Putamen (tissue), 1 donor: ENCODE data around the gene SMIM1.

Source experiments
- DNase-seq: peaks from one replicate; pipeline ENCODE4 v3.0.0-alpha.2; 2016; ENCODE audit warnings: low spot score

The SMIM1 gene

DNA sequence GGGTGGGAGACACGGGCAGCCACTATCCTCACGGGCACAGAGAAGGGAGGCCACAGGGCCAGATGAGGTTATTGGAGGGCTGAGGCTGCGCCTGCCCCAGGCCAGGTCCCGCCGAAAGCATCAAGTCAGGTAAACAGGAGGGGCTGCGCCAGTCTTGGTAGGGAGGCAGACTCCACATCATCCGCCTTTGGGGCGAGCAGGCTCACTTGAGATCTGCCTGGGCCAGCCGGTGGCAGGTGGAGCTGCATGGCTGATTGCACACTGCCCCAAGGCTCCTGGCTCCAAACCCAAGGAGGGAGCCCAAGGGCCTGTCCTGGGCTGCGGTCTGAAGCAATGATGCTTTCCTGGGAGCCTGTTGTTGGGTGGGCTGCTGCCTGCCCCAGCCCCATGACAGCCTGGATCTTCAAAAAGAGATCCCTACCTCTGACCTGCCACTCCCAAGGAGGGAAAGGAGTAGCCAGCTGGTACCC, 4.6 kb downstream of the SMIM1 start:
- DNase-seq: no peak

DNA sequence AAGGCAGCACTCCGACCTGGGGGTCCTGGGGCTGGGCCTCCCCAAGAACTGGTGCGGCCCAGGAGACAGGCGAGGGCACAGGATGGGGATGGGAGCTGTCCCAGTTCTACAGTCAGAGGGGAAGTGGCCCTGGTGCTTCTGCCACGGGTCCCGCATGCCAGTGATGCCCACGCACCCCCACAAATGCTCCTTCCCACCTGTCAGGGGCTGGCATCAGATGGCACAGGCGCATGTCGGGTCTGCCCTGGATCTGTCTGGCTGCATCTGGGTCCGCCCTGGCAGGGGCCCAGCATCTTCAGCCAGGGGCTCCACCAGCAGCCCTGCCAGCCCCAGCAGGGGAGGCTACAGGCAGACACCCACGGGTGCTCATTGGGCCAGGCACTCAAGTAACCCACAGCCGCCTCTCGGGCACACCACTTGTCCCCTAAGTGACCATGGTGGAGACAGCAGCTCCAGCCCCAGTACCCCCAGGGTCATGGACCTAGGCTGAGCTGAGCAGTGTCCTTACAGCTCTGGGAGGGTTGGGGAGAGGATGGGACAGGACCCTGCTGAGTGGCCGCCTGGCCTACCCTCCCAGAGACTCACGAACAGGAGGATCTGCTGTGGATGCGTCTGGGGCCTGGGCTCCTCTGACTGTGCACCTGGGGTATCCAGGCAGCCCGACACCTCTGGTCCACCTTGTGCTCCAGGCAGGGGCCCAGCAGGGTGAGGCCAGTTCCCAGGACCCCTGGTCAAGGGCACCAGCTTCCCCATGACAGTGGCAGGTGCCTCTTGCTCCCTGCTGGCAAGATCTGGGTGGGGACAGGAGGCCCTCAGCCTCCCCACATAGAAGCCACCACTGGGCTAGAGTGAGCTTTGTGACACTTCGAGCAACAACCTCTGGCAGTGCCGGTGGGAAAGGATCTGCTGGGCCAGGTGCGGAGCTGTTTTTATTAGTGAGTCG, 5.4 kb downstream of the SMIM1 start:
- DNase-seq: no peak

DNA sequence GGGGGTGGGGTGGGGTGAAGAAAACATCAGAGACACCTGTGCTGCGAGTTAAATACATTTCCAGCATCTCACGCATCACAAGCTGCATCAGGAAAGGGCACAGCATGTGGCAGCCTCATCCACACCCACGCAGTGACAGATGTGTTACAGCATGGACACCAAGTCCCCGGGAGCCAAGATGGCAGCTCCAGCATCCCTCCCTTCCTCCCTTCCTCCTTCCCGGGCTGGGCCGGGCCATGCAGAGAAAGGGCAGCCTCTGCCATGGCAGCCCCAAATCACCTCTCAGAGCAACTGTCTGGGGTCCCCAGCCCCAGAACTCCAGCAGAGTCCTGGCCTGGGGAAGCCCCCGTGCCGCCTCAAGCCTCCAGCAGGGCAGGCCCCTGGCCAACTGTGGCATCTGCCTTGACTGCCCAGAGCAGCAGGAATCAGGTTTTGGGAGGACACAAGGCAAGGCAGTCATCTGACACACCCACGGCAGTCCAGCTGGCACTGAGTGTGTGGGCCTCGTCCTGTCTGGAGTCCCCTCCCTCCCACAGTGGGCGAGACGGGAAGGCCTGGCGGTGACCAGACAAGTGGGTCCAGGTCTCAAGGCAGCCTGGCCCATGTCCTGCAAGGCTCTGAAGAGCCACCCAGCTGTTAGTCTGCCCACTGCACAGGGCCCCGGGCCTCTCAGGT, 6.2 kb downstream of the SMIM1 start:
- no peak for DNase-seq

- no peak for DNase-seq
Observed at GRCh38 chr1:3779265-3779911, 6.8 kb downstream of the SMIM1 start.

- no peak for DNase-seq
Observed at GRCh38 chr1:3779912-3780416, 7.4 kb downstream of the SMIM1 start.

DNA sequence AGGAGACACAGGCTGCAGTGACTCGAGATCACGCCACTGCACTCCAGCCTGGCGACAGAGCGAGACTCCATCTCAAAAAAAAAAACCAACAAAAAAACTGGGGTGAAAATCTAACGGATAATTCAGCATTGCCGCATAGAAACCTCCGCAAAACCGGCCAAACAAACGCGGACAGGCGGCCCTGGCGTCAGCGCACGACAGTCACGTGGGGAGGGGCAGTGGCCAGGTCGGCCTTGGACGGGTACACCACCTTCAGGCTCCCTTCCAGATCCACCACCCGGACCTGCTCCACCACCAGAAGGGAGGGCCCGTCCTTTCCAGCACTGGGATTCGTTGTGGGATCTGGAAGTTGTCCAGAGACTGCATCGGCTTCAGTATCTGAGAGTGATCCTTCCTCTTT, 8.4 kb downstream of the SMIM1 start:
- no peak for DNase-seq

DNA sequence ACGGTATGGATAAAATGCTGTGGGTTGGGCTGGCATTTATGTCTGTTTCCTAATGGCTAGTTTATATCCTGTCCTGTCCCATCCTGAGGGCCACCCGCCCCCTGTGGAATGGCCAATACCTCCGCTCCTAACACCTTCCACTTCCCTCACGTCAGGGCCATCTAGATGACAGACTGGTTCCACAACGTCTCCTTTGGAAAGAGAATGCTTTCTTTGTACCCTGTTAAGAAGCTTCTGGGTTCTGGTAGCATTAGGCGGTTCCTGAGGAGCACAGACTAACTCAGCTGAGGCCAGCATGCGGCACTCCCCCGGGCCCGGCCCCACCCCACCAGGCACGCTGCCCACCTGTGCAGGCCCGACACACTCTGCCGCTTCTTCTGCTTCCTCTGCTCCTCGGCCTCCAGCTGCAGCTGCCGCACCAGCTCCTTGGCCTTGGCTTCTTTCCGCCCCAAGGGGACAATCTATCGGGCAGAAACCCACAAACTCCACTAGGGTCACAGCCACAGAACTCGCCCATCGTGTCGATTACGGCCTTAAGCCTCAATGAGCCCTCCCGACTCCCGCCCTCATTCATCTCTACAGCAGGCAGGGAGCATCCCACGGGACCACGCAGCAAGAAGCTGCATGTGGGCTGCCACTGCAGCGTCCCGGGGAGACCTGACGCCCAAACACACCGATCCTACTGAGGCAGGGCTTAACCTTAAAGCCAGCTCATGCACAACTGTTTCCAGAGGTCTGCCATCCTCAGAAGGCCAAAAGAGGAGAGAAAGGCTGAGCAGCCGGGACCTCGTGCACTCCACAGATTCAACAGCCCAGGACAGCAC, 11.3 kb downstream of the SMIM1 start:
- no peak for DNase-seq

DNA sequence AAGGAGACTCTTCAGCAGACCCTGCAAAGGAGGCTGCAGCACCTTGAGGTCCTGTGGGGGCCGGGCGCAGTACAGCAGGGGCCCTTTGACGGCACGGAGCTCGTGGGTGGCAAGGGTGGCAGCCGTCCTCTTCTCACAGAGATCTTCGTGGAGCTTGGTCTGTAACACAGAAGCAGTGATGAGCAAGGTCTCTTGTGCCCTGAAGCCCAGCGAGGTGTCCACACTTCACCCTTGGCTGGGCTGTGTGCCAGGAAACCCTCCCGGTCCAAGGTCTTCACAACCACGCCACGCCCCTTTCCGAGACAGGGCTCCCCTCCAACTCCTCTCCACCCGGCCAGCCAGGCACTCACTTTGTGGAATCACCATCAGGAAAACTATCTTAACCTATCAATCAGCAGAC, 12.5 kb downstream of the SMIM1 start:
- no peak for DNase-seq

- DNase-seq: no peak
Observed at GRCh38 chr1:3785456-3786157, 13.1 kb downstream of the SMIM1 start.

DNA sequence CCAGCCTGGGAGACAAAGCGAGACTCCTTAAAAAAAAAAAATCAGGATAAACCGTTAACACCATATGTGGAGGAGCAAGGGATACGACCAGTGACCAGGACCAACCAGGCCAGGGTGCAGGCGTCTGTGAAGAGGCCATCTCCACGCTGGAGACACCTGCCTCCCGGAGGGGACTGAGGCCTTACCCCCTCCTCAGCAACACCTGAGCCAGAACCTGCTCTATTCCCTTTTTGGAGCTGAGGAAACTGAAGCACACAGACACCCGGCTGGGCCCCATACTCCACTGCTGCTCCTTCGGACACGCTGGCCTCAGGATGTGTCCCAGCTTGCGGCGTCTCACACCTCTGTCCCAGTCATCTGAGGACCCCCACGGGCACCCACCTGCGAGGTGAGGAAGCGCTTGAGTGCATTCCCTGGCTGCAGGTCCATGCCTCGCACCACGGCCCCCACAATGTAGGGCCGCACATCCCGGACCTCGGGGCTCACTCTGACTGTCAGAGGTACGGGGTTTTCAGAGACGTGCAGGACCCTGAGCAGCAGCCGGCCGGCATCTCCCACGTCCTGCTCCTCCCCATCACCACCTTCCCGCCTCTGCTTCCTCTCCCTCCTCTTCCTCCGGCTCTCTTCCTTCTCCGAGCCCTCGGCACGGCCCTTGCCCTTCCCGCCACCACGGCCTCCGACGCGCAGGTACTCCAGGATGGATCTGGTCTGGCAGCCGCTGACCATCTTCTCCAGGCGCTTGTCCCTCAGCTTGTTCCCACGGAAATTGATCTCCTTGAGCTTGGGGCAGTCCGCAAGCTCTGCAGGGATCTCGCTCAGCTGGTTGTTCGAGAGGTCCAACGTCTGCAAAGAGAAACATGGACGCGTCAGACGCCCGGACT, 14.2 kb downstream of the SMIM1 start:
- DNase-seq: no peak

- no peak for DNase-seq
Observed at GRCh38 chr1:3787349-3787715, 14.8 kb downstream of the SMIM1 start.

DNA sequence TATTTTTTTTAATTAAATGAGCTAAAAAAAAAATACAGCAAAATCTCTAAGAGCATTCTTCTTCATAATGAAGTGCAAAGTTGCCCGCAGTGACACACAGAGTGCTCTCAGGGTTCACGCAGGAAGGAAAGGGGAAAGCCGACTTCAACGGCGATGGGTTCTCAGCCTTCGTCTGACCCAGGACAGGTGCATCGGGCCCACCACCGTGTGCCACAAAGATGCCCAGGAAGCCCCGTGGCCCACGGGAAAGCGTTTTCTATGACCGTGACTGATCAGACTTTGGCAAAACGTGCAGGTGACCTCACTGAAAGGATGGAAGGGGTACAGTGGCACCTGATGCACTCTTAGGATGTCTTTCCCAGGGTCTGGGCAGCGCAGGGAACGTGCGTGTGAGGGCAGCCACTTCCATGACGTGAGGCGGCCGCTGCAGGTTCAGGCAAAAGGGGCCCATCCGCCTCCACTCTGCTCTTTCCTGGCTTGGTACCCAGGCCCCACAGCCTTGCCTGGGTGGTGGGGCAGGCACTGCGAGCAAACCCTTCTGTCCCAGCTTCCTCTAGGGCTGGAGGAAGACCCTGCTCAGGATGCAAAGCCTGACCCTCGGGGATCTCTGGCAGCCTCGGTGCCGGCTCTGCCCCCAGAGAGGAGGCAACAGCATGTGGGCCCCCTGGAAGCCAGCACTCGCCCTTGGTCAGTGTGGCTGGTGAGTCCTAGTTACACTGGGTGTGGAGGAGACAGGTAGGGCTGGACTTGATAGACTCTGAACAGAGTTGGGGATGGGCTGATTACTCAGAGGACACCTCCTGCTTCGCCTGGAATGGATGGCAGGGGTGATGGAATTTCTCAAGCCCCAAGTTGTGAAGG, 15.4 kb downstream of the SMIM1 start:
- DNase-seq: no peak

GRCh38 chr1:3788756-3789420, 16.3 kb downstream of the SMIM1 start:
- no peak for DNase-seq

- no peak for DNase-seq
Observed at GRCh38 chr1:3789421-3790300, 17.1 kb downstream of the SMIM1 start.

GRCh38 chr1:3790500-3790923, 18.0 kb downstream of the SMIM1 start:
- DNase-seq: no peak

- DNase-seq: no peak
Observed at GRCh38 chr1:3790952-3791351, 18.4 kb downstream of the SMIM1 start.

DNA sequence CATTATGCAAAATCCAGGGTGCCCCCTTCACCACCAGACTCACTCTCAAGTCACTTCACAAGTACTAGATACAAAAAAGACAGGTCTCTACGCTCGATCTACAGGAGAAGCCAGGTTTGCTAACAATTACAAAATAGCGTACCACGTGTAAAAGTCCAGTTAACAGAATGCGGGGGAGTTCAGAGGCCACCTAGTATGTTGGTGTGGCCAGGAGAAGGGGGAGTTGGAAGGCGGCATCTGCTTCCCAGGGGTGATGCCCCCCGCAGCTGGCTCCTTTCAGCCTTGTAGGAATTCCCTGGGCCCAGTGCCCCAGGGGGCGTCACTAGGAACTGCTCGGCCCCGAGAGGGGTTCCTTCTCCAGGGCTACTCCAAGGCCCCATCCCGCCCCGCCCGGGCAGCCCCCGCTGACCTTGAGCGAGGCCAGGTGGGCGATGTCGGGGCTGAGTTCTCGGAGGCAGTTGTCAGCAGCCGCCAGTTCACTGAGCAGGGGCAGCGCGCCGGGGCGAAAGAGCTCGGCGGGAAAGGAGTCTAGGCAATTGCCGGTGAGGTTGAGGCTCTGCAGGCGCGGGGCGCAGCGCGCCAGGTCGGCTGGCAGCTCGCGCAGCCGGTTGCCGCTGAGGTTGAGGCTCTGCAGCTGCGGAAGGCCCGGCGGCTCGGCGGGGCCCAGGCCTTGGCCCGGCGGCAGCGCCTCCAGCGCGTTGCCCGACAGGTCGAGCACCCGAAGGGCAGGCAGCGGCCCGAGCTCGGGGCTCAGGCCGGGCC, 23.1 kb downstream of the SMIM1 start:
- DNase-seq: no peak
